ENCODE measurements around the gene GARIN5A. TPM values are rescaled to one million over a fixed set of nuclear protein-coding genes. Genes with fewer than 3 reads are reported as not detected.

The GARIN5A gene
- total RNA-seq, 1 experiment from 2014 or later: 8.2 TPM

GRCh38 chr19:50511069-50511822 is 34.6 kb upstream of the GARIN5A start, which contains the start of gene JOSD2 (continued):
- TF ChIP-seq GABPB1 (CRISPR knock-in tag; IDR thresholded peaks at IDR 0.05): peak; percentile 64; the same call in 1 of the 2 replicates
- peak; percentile 76 for TF ChIP-seq ETV6 (CRISPR knock-in tag; IDR thresholded peaks at IDR 0.05)
- peak; percentile 22; the same call in 1 of the 2 replicates for TF ChIP-seq ZNF219 (CRISPR knock-in tag; IDR thresholded peaks at IDR 0.05; ENCODE audit: borderline replicate concordance)
- no peak for TF ChIP-seq PREB (CRISPR knock-in tag; IDR thresholded peaks at IDR 0.05; ENCODE audit: borderline replicate concordance)
- peak; percentile 74 for TF ChIP-seq FOXK1 (CRISPR knock-in tag; IDR thresholded peaks at IDR 0.05)
- no peak; the same call in 1 of the 2 replicates for TF ChIP-seq ZNF232 (CRISPR knock-in tag; IDR thresholded peaks at IDR 0.05)
- TF ChIP-seq, protein P1, sequence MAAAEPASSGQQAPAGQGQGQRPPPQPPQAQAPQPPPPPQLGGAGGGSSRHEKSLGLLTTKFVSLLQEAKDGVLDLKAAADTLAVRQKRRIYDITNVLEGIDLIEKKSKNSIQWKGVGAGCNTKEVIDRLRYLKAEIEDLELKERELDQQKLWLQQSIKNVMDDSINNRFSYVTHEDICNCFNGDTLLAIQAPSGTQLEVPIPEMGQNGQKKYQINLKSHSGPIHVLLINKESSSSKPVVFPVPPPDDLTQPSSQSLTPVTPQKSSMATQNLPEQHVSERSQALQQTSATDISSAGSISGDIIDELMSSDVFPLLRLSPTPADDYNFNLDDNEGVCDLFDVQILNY (CRISPR knock-in tag; IDR thresholded peaks at IDR 0.05): peak; percentile 41; the same call in 1 of the 2 replicates
- 0 out of 2 replicates have a peak, but pooled peaks have one; percentile 75 for TF ChIP-seq ARID4B (CRISPR knock-in tag; IDR thresholded peaks at IDR 0.05; ENCODE audit: borderline replicate concordance)
- TF ChIP-seq SMAD3 (CRISPR knock-in tag; IDR thresholded peaks at IDR 0.05; ENCODE audit: borderline replicate concordance): peak; percentile 68; the same call in 1 of the 2 replicates
- TF ChIP-seq STAT6 (CRISPR knock-in tag; conservative IDR thresholded peaks at IDR 0.05; ENCODE audit: low read depth): no peak
- peak; percentile 98 for TF ChIP-seq CREM (CRISPR knock-in tag; IDR thresholded peaks at IDR 0.05)
- peak; percentile 74 for TF ChIP-seq USF2 (CRISPR knock-in tag; IDR thresholded peaks at IDR 0.05)
- TF ChIP-seq, protein P2, sequence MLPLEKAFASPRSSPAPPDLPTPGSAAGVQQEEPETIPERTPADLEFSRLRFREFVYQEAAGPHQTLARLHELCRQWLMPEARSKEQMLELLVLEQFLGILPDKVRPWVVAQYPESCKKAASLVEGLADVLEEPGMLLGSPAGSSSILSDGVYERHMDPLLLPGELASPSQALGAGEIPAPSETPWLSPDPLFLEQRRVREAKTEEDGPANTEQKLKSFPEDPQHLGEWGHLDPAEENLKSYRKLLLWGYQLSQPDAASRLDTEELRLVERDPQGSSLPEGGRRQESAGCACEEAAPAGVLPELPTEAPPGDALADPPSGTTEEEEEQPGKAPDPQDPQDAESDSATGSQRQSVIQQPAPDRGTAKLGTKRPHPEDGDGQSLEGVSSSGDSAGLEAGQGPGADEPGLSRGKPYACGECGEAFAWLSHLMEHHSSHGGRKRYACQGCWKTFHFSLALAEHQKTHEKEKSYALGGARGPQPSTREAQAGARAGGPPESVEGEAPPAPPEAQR (CRISPR knock-in tag; IDR thresholded peaks at IDR 0.05): no peak

Measured in WTC11 (cell line).